Cardiac muscle cell (in vitro differentiated cells and primary cell): ENCODE results near the gene STON1. TPM values are rescaled to one million over a fixed set of nuclear protein-coding genes. Genes with fewer than 3 reads are reported as not detected.

Source experiments
- DNase-seq, 2 donors: peaks; one replicate each; pipeline versions ENCODE4 v3.0.0 to v3.0.0-alpha.2; 2010 to 2017; ENCODE audit warnings: low read depth in 1 of 2, low spot score in 1 of 2
- H3K27ac ChIP-seq: fragments of 200-600 bp; sonication (generic); 2 replicates; pipeline ENCODE4 v1.5.1; 2016
- H3K27me3 ChIP-seq: fragments of 200-600 bp; sonication (generic); 2 replicates; pipeline ENCODE4 v1.6.0; 2016; ENCODE audit warnings: control low read depth
- H3K36me3 ChIP-seq: fragments of 200-600 bp; sonication (generic); 2 replicates; pipeline ENCODE4 v1.5.1; 2016; ENCODE audit warnings: control low read depth
- H3K4me1 ChIP-seq: fragments of 200-600 bp; sonication (generic); 2 replicates; pipeline ENCODE4 v1.8.1; 2017; ENCODE audit warnings: low read depth, mild to moderate bottlenecking, mixed run types
- H3K4me3 ChIP-seq: fragments of 200-600 bp; sonication (generic); 2 replicates; pipeline ENCODE4 v1.5.1; 2016; ENCODE audit warnings: mild to moderate bottlenecking
- H3K9me3 ChIP-seq: fragments of 200-600 bp; sonication (generic); 2 replicates; pipeline ENCODE4 v1.5.1; 2017; ENCODE audit warnings: low read depth, mild to moderate bottlenecking, control low read depth
- CTCF ChIP-seq: IDR thresholded peaks from 2 replicates; pipeline ENCODE4 v1.5.1; 2012; ENCODE audit warnings: low read depth, mild to moderate bottlenecking, low read length
- polyA plus RNA-seq: library from polyadenylated mRNA; unstranded; fragments of >200 nt; fragmentation: Nextera tagmentation; extraction: Ambion mirVana; gene quantifications from 2 replicates; pipeline ENCODE4 v1.2.1, GENCODE V29; 2016
- total RNA-seq: library from RNA; depleted of rRNA; stranded (reverse); fragments of >200 nt; gene quantifications from 2 replicates; pipeline ENCODE4 v1.2.3, GENCODE V29; 2016

Gene STON1
- total RNA-seq, result 6.5 and 9.5 TPM in 2 replicates
- polyA plus RNA-seq, result 4.9 and 7.5 TPM in 2 replicates

GRCh38 chr2:48530033-48530811 lies at the start of gene STON1:
Gene STON1 (plus strand): TSS chr2:48530154. CDS start chr2:48580634, 50,480 bp downstream.
- Histone ChIP-seq H3K27ac (peak within 1 kb of the TSS; percentile 69), H3K9me3 (no peaks in the 10 kb centered on the region), H3K4me3 (peak within 1 kb of the TSS; percentile 94), H3K4me1 (peaks cover 6% of the 10 kb centered on the region), H3K36me3 (no peaks in the 10 kb centered on the region), H3K27me3 (no peaks in the 10 kb centered on the region)
- TF ChIP-seq CTCF, result peak; percentile 13
- DNase-seq, result peak; percentile 53 to 83

GRCh38 chr2:48480526-48480925 lies 49.4 kb upstream of the STON1 start:
- Histone ChIP-seq H3K27me3 (no peaks in the 10 kb centered on the region), H3K27ac (no peak overlapping the region), H3K9me3 (no peaks in the 10 kb centered on the region), H3K4me1 (no peaks in the 10 kb centered on the region), H3K36me3 (peaks cover 4% of the 10 kb centered on the region), H3K4me3 (no peak overlapping the region)
- DNase-seq, result peak in 1 of 2 donors; percentile 17
- TF ChIP-seq CTCF, result no peak

- Histone ChIP-seq H3K27me3 (no peaks in the 10 kb centered on the region), H3K27ac (no peak overlapping the region), H3K9me3 (no peaks in the 10 kb centered on the region), H3K36me3 (peaks cover 8% of the 10 kb centered on the region), H3K4me3 (no peak overlapping the region), H3K4me1 (no peaks in the 10 kb centered on the region)
- peak in 1 of 2 donors; percentile 90 for DNase-seq
- no peak for TF ChIP-seq CTCF
Observed at GRCh38 chr2:48482313-48482712, 47.6 kb upstream of the STON1 start.

GRCh38 chr2:48482769-48483168 lies 47.2 kb upstream of the STON1 start:
- Histone ChIP-seq H3K4me3 (no peak overlapping the region), H3K27ac (no peak overlapping the region), H3K4me1 (no peaks in the 10 kb centered on the region), H3K36me3 (peaks cover 8% of the 10 kb centered on the region), H3K9me3 (no peaks in the 10 kb centered on the region), H3K27me3 (no peaks in the 10 kb centered on the region)
- TF ChIP-seq CTCF, result no peak
- peak in 1 of 2 donors; percentile 60 for DNase-seq

GRCh38 chr2:48483506-48483905 lies 46.4 kb upstream of the STON1 start:
- H3K36me3 ChIP-seq, result peaks cover 8% of the 10 kb centered on the region
- H3K4me3 ChIP-seq, result no peak overlapping the region
- H3K27me3 ChIP-seq, result no peaks in the 10 kb centered on the region
- H3K9me3 ChIP-seq, result no peaks in the 10 kb centered on the region
- H3K27ac ChIP-seq, result no peak overlapping the region
- H3K4me1 ChIP-seq, result no peaks in the 10 kb centered on the region
- TF ChIP-seq CTCF, result no peak
- DNase-seq, result peak in 1 of 2 donors; percentile 83
